GM19023 (cell line): ENCODE data around the gene KLRF1.

Experiments
- ATAC-seq: cut with Tn5 transposase; IDR thresholded peaks from one replicate; pipeline ENCODE4 v1.9.1; 2021; ENCODE audit warnings: mild to moderate bottlenecking, moderate library complexity; ENCODE audit not compliant: unreplicated experiment

The KLRF1 gene

GRCh38 chr12:9827209-9827888, at the start of gene KLRF1:
Gene KLRF1, plus strand, starts transcription at chr12:9827481. Its CDS starts 64 bp downstream, at chr12:9827545.
- no peak for ATAC-seq

- ATAC-seq: no peak
Observed at GRCh38 chr12:9779209-9779608, 48.1 kb upstream of the KLRF1 start.

GRCh38 chr12:9781360-9781759, 45.9 kb upstream of the KLRF1 start:
- no peak for ATAC-seq

- no peak for ATAC-seq
Observed at GRCh38 chr12:9782547-9783382, 44.5 kb upstream of the KLRF1 start.

- ATAC-seq: no peak
Observed at GRCh38 chr12:9784326-9784725, 43.0 kb upstream of the KLRF1 start.

GRCh38 chr12:9784816-9785215, 42.5 kb upstream of the KLRF1 start:
- ATAC-seq: no peak

GRCh38 chr12:9786726-9787717, 40.3 kb upstream of the KLRF1 start:
- no peak for ATAC-seq

GRCh38 chr12:9792185-9792900, 34.9 kb upstream of the KLRF1 start:
- no peak for ATAC-seq

GRCh38 chr12:9792961-9793617, 34.2 kb upstream of the KLRF1 start:
- ATAC-seq: no peak

GRCh38 chr12:9793779-9794395, 33.4 kb upstream of the KLRF1 start:
- no peak for ATAC-seq

- ATAC-seq: no peak
Observed at GRCh38 chr12:9794484-9795093, 32.7 kb upstream of the KLRF1 start.

GRCh38 chr12:9795945-9796344, 31.3 kb upstream of the KLRF1 start:
- no peak for ATAC-seq

GRCh38 chr12:9796346-9796745, 30.9 kb upstream of the KLRF1 start:
- ATAC-seq: no peak

GRCh38 chr12:9796971-9797370, 30.3 kb upstream of the KLRF1 start:
- ATAC-seq: no peak

GRCh38 chr12:9797722-9798619, 29.3 kb upstream of the KLRF1 start:
- ATAC-seq: peak; percentile 99

GRCh38 chr12:9799961-9800360, 27.3 kb upstream of the KLRF1 start:
- no peak for ATAC-seq

GRCh38 chr12:9805883-9806282, 21.4 kb upstream of the KLRF1 start:
- ATAC-seq: no peak

GRCh38 chr12:9806714-9807113, 20.6 kb upstream of the KLRF1 start:
- ATAC-seq: no peak
